Ishikawa (cell line): ENCODE results near the gene PIGO.

Source experiments
- CEBPB ChIP-seq: IDR thresholded peaks from 2 replicates; pipeline ENCODE4 v1.6.1; 2012
- CREB1 ChIP-seq: IDR thresholded peaks from 2 replicates; pipeline ENCODE4 v1.6.1; 2012; ENCODE audit warnings: low read depth
- EP300 ChIP-seq: IDR thresholded peaks from 2 replicates; pipeline ENCODE4 v1.6.1; 2012; ENCODE audit warnings: borderline replicate concordance
- TAF1 ChIP-seq: IDR thresholded peaks from 2 replicates; pipeline ENCODE4 v1.6.1; 2012; ENCODE audit warnings: low read depth, mild to moderate bottlenecking
- YY1 ChIP-seq: IDR thresholded peaks from 2 replicates; pipeline ENCODE4 v1.6.1; 2012; ENCODE audit warnings: low read depth
- TF ChIP-seq, protein P1 (sequence below): IDR thresholded peaks from 2 replicates; pipeline ENCODE4 v1.6.1; 2012; ENCODE audit warnings: low read depth, mild to moderate bottlenecking

DNA sequence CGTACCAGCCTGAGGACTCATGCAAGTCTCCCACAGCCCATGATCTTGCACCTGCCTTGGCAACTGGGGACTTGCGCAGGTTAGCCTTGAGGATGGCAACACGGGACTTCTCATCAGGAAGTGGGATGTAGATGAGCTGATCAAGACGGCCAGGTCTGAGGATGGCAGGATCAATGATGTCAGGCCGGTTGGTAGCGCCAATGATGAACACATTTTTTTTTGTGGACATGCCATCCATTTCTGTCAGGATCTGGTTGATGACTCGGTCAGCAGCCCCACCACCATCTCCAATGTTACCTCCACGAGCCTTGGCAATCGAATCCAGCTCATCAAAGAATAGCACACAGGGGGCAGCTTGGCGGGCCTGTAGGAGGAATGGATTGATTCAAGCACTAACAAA is 37.0 kb downstream of the PIGO start:
- TF ChIP-seq YY1 (no peak), CREB1 (no peak), CEBPB (no peak), TAF1 (no peak), EP300 (no peak)
- TF ChIP-seq, protein P1, sequence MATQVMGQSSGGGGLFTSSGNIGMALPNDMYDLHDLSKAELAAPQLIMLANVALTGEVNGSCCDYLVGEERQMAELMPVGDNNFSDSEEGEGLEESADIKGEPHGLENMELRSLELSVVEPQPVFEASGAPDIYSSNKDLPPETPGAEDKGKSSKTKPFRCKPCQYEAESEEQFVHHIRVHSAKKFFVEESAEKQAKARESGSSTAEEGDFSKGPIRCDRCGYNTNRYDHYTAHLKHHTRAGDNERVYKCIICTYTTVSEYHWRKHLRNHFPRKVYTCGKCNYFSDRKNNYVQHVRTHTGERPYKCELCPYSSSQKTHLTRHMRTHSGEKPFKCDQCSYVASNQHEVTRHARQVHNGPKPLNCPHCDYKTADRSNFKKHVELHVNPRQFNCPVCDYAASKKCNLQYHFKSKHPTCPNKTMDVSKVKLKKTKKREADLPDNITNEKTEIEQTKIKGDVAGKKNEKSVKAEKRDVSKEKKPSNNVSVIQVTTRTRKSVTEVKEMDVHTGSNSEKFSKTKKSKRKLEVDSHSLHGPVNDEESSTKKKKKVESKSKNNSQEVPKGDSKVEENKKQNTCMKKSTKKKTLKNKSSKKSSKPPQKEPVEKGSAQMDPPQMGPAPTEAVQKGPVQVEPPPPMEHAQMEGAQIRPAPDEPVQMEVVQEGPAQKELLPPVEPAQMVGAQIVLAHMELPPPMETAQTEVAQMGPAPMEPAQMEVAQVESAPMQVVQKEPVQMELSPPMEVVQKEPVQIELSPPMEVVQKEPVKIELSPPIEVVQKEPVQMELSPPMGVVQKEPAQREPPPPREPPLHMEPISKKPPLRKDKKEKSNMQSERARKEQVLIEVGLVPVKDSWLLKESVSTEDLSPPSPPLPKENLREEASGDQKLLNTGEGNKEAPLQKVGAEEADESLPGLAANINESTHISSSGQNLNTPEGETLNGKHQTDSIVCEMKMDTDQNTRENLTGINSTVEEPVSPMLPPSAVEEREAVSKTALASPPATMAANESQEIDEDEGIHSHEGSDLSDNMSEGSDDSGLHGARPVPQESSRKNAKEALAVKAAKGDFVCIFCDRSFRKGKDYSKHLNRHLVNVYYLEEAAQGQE, result no peak
